ENCODE results near the gene XKR7.

The XKR7 gene

DNA sequence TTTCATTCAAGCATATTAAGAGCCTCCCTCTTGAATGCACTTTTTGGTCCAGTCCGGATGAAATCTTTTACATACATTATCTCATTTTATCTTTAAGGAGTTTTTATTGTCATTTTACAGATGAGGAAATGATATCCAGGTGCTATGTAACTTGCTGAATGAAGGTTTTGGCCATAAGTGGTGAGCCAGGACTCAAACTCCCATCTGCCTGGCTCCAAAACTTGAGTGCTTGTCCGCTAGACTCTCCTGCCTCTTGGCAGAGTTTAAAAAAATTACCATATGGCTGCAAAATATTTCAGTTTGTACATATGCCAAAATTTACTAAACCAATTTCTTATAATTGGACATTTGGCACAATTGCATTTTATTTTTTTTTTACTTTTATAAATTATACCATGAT, 28.3 kb upstream of the XKR7 start:
- in situ Hi-C loops (cut with MboI; ENCODE audit: low sequenced_read_pairs): no loop called here

DNA sequence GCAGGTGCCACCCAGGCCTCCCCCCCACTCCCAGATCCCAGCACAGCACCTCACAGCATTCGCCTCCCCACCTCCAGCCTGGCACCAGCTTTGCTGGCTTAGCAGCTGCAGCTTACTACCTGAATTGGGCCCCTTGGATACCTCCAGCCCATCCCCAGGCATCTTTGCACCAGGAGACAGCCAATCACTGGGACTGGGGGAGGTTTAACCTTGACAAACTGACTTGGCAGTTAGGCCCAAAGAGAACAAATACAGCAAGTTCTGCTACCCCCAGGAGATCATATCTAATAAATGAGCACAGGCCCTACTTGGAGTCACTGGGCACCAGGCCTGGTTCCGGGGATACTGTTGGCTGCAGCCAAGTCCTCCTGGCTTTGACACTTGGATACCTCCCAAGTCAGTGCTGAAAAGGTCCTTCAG, 24.9 kb upstream of the XKR7 start:
- in situ Hi-C loops (cut with MboI; ENCODE audit: low sequenced_read_pairs): no loop called here

DNA sequence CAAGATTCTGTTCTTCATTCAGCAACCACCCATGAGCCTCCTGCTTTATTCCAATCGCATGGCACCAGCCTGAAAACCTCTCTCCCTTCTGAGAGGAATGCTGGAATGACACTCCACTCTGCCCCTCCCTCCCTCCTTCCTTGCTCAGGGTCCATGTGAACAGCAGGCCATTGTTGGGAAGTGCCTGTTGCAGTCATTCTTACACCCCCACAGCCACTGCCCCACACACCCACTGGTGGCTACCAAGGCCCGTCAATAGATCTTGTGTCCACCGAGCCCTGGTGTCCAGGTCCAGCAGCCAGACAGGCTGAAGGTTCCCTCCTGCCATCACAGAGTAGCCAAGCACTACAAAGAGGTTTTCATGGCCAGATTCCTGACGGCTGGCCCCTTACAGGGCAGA, 22.6 kb upstream of the XKR7 start:
- in situ Hi-C loops (cut with MboI; ENCODE audit: low sequenced_read_pairs): no loop called here

DNA sequence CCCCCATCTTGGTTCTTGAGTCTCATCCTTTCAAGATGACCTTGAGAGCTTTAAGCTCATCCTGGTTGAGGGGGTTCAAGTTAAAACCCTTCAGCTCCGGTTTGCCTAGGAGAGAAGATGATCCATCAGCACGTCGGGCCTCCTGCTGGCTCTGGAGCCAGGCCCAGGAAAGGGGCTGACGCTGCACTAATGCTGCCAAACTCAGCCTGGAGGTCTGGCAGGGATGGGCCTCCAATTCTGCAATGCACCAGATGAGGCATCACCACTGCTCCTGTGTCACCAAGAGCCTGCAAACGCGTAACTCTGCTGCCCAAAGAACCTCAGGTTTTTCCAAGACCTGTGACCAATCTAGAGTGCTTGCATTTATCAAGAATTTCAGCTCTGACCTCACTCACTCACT, 22.2 kb upstream of the XKR7 start:
- in situ Hi-C loops (cut with MboI; ENCODE audit: low sequenced_read_pairs): no loop called here

DNA sequence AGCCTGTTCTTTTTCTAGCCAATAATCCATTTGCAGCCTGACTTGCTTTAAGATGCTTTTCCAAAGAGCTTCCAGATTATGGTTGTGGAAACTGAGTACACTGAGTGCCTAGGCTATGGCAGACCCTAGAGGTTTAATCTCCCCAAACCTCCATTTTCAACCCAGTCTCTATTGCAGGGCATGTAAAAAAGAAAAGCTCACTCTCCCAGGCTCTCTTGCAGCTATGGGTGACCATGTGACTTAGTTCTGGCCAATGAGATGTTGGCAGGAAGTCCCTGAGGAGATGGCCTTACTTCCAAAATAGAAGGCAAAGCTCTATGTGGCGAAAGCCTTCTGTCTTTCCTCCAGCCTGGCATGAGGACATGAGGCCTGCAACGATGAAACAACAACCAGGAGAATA, 19.9 kb upstream of the XKR7 start:
- in situ Hi-C loops (cut with MboI; ENCODE audit: low sequenced_read_pairs): no loop called here

DNA sequence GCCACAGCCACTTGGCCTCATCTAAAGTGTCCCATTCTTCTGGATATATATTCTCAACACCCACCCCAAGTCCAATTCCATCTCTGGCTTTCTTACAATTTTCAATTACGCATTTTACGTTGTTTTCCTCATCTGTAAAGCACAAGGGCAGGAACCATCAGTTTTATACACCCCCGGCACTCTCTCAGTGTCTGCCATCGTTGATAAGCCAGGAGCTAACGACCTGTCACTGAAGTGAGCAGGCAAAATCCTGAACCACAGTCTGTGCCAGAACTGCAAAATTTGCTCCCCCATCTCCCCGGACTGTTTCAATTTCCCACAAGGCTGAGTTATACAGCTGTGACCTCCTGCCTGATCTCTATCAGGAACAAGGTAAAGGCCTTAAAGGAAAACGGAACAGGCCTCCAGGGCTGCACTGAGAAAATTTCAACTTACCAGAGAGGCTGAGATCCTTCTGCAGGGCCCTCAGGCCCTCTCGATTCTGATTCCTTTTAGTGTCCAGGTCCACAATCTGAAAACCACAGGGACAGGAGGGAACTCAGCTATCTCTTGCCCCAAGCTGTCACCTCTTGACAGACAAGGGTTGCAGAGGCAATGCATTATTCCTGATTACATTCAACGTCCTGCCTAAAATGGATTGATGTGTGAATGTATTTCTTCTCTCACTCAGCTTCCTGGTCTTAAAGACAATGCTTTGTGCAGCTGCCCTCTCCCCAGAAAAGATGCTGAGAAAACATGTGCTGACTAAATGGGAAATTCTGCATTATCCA, 17.9 kb upstream of the XKR7 start:
- in situ Hi-C loops (cut with MboI; ENCODE audit: low sequenced_read_pairs): no loop called here

DNA sequence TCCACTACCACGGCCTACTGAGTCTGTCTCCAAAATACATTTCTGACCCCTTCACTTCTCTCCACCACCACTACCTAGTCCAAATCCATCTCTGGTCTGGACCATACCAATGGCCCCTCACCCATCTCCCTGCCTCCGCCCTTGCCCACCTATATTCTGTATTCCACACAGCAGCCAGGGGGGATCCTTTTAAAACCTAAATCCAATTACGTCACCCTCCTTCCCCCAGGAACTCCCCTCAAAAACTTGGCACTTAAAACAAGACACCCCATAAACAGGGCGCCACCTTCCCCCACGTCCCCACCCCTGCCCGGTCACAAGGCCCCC, 16.8 kb upstream of the XKR7 start:
- in situ Hi-C loops (cut with MboI; ENCODE audit: low sequenced_read_pairs): no loop called here

DNA sequence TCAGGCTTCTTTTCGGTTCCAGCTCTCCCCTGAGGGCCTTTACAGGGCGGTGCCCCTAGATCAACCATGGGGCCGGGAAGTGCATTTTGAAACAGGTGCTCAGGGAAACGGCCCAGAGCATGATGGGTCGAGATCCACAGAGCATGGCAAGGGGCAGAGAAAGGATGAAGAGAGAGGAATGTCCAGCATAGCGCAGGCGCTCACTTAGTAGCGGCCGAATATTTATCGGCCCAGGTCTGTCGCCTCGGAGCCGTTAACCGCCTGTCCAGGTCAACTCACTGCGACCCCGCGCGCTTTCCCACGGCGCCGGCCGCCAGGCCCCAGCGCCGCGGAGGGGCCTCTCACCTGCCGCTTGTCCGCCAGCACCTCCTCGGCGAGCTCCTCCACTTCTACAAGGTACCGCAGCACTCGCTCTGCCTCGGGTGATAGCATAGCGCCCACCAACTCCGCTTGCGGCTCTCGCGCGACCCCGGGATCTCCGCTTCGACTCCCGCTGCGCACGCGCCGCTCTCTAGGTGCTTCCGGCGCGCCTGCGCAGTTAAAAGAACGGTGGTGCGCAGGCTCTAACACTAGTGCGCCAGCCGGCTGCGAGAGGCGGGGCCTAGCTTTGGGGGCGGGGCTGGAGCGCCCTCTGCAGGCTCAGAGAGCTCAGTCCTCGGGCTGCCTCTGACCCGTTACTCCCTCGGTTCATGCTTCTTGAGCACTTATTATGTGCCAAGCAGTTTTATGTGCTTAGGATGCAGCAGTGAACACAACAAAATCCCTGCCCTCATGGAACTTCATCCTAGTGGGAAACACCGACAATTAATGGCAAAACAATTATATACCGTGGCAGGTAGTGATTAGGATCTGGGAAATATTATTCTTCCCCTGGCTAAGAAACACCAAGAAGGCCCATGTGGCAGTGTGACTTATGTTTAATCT, 16.2 kb upstream of the XKR7 start, which contains the start of gene PDRG1:
Gene PDRG1 (minus strand): TSS at position 517 of the 924 bp plus-strand sequence. CDS start 85 bp downstream, at position 432.
- in situ Hi-C loops (cut with MboI; ENCODE audit: low sequenced_read_pairs): no loop called here

DNA sequence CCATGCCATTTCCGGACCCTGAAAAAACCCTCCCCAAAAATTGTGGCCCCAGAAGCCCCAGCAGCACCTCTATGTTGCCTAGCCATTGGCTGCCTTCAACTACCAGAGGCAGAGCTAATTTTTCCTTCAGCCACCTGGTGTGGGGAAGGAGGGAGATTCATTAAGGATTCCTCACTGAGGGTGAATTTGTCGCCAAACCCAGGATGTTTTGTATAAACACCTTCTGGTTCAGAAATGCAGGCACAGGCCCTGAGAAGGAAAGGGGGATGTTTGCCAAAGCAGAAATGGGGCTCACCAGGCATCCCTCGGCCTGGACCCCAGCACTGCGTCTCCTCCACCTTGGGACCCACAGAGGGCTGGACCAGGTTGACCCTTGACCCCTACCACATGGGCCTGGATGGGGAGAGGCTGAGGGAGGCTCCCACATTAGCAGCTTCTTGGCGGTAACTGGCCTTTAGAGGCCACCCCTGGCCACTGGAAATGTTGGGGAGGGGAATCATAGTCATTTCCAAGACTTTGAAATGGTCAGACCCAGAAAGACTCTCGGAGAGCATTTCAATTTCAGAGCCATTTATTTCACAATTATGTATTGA, 14.3 kb upstream of the XKR7 start:
- in situ Hi-C loops (cut with MboI; ENCODE audit: low sequenced_read_pairs): no loop called here

DNA sequence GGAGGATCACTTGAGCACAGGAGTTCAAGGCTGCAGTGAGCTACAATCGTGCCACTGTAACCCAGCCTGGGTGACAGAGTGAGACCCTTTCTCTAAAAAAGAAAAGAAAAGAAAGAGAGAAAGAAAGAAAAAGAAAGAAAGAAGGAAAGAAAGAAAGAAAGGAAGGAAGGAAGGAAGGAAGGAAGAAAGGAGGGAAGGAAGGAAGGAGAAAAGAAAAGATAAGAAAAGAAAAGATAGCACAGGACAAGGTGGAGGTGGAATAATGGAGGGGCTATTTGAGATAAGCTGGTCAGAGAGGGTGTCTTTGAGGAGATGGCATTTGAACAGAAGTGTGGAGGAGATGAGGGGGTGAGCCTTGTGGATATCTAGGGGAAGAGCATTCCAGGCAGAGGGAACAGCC, 13.5 kb upstream of the XKR7 start:
- in situ Hi-C loops (cut with MboI; ENCODE audit: low sequenced_read_pairs): no loop called here

DNA sequence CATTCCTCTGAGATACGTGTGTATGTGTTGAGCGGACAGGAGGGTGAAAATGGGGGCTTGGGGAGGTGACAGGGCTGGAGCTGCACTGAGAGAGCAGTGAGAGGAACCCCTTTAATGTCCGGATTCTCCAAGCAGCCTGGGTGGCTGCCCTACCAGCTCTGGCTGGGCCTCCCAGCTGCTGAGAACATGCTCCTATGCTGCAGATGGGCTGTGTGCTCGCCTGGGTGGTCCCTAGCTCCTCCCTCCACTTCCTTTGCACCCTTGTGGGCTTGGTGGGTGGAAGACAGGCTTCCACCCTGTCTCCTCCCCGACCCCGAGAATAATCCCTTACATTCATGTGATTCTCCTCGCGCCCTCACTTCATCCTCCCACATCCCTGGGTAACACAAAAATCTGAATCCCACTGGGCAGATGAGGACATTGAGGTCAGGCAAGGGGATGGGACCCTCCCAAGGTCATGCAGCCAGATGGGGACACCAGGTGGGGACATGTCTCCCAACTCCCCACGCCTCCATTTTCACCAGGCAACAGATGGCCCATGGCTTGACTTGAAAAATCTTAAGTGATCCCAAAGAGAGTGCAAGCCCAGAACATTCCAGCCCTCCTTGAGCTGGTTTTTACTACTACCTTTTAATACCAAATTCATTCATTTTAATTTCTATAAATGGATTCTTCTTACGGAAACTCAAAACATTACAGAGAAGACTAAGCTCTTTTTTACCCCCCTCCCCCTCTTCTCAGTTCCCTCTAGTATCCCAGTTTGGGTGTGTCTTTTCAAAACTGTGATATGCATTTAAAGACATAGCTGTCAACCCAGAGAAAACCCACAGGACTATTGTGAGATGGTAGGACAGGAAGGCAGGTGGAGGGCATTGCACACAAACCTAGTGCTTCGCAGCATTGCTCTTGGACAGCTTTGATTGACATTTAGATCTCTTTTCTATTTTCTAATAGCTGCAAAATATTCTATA, 11.1 kb upstream of the XKR7 start:
- in situ Hi-C loops (cut with MboI; ENCODE audit: low sequenced_read_pairs): no loop called here

DNA sequence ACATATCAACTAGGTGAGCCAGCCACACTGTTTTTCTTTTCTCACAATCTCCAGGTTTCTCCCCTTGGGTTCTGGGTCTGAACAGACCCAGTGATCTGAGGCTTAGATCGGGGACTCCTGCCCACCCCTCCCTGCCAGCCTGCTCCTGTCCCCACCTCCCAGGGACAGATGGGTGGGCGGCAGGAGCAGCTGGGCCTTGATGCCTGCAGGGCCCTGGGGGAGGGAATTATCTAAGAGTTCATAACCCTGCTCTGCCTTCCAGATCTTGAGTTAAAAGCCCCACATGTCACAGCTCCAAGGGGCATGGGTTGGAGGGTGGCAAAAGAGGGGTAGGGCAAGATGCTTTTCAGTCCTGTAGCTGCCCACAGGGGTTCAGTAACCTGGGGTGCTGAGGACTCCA, 5.2 kb upstream of the XKR7 start:
- in situ Hi-C loops (cut with MboI; ENCODE audit: low sequenced_read_pairs): no loop called here

DNA sequence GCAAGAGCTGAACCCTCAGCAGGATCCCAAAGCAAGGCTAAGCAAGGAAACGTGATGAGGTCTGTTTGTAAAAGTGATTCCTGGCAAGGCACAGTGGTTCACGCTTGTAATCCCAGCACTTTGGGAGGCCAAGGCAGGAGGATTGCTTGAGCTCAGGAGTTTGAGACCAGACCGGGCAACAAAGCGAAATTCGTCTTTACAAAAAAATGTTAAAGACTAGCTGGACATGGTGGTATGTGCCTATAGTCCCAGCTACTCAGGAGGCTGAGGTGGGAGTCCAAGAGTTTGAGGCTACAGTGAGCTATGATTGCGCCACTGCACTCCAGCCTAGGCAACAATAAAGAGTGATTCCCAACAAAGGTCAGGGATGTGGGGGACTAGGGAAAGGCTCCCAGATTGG, 4.1 kb upstream of the XKR7 start:
- in situ Hi-C loops (cut with MboI; ENCODE audit: low sequenced_read_pairs): no loop called here

DNA sequence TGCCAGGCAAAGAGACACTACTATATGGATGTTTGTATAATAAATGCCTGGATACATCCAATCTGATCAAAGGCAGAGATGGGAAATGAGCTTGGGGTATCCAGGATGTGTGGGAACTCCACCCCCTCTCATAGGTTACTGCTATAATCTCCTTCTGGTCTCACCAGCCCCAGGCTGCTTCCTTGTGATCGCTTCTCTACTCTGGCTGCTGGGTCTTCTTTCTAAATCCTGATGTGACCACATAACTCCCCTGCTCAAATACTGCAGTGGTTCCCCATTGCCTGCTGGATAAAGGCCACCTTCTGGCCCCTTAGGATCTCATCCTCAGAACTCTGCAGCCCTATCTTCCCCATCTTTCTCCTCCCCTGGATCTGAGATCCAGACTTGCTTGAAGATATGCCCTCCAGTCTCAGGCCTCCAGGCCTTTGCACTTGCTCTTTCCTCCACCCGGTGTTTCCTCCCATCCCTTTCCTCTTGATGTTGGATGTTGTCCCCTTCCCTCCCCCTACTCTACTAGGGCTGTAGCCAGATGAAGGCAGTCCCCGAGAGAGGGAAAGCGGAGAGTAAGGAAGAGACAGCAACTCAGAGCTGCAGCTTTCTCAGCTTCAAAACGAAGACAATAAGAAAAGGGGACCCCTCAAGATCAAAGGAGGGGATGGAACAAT, 828 bp upstream of the XKR7 start:
- in situ Hi-C loops (cut with MboI; ENCODE audit: low sequenced_read_pairs): no loop called here

DNA sequence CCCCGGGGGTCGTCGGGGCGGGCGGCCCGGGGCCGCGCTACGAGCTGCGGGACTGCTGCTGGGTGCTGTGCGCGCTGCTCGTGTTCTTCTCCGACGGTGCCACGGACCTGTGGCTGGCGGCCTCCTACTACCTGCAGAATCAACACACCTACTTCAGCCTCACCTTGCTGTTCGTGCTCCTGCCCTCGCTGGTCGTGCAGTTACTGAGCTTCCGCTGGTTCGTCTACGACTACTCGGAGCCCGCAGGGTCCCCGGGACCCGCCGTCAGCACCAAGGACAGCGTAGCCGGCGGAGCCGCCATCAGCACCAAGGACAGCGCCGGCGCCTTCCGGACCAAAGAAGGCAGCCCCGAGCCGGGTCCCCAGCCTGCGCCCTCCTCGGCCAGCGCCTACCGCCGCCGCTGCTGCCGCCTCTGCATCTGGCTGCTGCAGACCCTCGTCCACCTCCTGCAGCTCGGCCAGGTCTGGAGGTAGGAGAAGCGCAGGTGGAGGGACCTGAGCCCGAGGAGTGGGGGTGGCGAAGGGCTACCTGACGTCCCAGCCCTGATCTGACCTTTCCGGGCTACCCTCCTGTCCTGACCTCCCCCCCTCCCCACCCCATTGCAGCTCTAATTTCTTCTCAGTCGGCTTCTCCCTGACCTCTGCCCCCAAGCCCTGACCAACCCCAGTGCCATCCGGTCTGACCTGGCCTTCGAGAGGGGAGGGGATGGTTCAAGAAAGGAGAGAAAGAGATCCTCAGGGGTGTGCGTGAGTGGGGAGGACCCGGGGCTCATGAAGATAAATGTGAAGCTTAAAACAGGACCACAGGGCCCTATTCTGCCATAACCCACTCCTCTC, 558 bp downstream of the XKR7 start:
- in situ Hi-C loops (cut with MboI; ENCODE audit: low sequenced_read_pairs): no loop called here

DNA sequence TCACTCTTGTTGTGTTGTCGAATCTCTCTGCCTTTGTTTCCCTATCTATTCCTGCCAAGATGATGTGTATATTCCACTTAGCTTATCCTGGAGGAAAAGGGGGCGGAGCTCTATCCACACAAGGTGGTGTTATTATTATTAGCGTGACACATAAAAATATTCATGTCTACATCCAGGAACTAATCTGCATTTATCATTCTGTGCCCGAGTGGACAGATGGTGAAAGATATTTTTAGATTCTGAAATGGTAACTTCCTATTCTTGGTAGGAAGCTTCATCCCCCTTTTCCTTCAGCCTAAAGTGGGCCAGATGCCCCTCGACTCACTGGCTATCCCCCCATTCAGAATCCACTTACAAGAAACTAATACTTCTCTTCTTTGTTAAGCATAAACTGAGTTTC, 2.0 kb downstream of the XKR7 start:
- in situ Hi-C loops (cut with MboI; ENCODE audit: low sequenced_read_pairs): no loop called here

DNA sequence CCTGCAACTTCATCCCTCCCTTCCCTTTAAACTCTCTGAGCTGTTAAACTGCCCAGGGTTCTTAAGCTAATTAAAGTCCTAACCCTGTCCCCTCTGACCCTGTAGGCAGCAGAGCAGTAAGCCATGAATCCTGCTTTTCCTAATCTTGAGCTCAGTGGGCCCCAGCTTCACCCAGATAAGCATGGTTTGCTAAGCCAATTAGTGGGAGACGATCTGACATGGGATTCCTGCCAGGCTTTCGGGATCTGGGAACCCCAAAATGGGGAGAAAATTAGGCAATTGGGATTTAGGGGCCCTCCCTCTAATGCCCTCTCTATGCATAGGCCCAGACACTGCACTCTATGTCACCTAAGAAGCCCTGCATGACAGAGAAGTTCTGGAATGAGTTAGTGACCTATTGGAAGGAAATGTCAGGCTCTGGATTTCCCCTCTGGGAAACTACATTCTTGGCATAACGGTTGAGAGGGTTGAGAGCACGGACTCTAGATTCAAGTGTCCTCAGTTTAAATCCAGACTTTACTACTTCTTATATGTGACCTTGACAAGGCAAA, 4.6 kb downstream of the XKR7 start:
- in situ Hi-C loops (cut with MboI; ENCODE audit: low sequenced_read_pairs): no loop called here

DNA sequence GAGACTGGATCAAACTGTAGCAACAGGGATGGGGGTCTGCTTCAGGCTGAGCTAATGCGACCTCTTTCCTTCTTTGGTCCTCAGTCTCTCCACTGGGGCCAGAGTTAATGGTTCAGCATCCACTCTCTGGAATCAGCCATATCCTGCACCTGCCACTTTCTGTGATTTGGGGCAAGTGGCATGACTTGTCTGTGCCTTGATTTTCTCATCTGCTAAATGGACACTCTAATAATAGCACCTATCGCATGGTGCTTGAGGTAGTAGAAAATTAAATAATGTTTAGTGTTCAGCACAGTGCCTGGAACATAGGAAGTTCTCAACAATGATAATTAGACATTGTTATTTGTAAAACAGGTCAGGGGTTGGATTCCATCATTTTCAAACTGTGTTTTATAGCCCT, 6.3 kb downstream of the XKR7 start:
- in situ Hi-C loops (cut with MboI; ENCODE audit: low sequenced_read_pairs): no loop called here

DNA sequence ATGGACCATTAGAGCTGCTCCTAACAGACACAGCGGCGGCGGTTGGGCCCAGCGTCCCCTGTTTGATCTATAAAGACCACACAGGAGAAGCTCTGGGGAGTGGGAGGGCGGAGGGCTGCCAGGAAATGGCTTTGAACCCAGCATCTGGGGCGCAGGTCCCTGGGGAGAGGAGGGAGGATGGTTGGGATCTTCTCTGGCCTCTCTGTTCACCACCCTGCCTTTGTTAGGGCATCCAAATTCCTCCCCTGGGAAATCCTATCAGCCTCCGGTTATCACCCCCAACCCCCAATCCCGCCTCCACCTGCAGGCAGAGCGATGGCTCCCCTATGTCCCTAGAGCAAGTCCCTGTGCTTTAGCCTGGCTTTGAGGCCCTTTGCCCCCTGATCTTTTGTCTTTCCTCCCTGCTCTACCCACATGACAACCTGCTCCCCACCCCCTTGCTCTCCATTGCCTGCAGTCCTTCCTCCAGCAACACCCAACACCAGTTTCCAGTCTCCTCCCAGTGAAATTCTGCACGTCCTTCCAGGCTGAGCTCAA, 7.1 kb downstream of the XKR7 start:
- in situ Hi-C loops (cut with MboI; ENCODE audit: low sequenced_read_pairs): no loop called here
